GM21526 (cell line): Measurements from ENCODE around the gene BLTP3A.

Experiments
- ATAC-seq: cut with Tn5 transposase; IDR thresholded peaks from one replicate; pipeline ENCODE4 v1.9.1; 2021; ENCODE audit warnings: moderate library complexity; ENCODE audit not compliant: unreplicated experiment, low FRiP score

BLTP3A gene

DNA sequence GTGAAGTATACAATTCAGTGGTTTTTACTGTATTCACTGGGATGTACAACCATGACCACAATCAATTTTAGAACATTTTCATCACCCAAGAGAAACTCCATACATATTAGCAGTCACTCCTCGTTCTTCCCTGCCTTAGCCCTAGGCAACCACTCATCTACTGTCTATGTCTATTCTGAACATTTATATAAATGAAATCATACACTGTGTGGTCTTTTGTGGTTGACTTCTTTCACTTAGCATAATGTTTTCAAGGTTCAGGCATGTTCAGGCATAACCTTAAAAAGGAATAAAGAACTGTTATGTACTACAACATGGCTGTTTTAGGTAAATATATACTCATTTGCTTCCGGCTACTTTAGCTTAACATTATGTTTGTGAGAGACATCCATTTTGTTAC, 37.3 kb downstream of the BLTP3A start:
- ATAC-seq, result no peak

DNA sequence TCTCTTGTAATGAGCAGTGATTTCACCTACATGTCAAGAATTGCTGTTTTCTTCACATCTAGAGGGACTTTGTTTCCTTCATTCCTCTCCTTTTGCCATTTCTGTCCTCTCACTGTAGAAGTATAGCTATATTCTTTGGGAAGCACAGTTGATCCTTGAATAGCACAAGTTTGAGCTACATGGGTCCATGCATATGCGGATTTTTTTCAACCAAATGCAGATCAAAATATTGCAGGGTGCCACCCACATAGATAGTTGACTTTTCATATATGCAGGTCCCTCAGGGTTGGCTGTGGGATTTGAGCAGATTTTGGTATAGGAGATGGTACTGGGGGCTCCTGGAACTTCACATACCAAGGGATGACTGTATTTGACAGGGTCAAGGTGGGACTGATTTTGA, 41.1 kb downstream of the BLTP3A start:
- ATAC-seq, result no peak

DNA sequence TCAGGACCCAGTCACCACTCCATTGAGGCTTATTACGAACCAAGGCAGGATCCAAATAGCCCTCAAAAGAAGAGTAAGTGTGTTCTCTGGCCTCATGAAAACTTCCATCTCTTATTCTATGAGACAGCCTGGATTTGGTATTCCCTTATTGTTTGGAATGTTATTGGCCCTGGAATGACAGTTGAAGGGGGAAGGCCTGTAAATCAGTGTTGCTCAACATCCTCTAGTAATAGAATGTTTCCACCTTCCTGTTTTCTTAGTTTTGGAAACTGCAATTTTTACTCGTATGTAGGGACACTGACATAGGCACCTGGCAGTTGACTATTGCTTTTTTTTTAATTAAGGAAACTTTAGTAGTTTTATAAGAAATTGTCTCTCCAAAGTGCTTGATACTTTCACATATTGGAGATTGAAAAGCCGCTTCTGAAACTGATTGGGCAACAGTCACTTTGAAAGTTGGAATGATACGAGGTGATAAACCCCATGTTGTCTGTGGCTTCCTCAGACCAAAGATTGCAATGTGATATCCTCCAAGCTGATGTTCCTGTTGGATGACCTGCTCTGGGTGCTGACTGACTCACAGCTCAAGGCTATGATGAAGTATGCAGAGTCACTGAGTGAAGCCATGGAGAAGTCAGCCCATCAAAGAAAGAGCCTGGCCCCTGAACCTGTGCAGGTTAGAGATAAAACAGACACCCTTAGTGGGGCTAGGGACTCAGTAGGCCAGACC, 43.1 kb downstream of the BLTP3A start:
- ATAC-seq, result no peak

DNA sequence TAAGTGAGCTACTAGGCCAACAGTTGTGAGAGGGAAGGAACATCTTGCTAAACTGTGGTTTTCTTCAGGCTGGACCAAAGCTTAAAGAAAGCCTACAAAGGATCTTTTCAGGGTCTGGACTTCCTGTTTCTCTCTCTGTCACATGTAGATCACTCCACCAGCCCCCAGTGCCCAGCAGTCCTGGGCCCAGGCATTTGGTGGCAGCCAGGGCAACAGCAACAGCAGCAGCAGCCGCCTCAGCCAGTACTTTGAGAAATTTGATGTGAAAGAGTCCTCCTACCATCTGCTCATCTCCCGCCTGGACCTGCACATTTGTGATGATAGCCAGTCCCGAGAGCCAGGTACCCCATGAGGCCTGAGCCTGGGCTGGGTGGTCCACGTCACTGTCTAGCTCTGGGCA, 44.1 kb downstream of the BLTP3A start:
- no peak for ATAC-seq

DNA sequence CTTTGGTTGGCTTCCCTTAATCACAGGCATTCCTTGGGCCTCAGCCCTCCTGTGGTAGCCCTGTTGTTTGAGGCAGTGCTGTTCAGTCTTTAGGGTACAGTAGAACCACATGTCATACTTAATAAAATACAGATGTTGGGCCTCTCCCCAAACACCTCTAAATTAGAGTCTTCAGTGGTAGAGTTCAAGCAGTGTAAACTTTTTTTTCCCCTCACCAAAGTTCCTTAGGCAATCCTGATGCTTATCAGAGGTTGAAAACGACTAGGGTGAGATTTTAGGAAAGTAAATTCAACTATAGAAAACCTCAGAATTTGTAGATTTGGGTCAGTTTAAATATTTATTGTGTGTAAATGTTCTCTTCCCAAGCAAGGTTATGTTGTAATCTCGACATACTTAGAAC, 44.6 kb downstream of the BLTP3A start:
- no peak for ATAC-seq

DNA sequence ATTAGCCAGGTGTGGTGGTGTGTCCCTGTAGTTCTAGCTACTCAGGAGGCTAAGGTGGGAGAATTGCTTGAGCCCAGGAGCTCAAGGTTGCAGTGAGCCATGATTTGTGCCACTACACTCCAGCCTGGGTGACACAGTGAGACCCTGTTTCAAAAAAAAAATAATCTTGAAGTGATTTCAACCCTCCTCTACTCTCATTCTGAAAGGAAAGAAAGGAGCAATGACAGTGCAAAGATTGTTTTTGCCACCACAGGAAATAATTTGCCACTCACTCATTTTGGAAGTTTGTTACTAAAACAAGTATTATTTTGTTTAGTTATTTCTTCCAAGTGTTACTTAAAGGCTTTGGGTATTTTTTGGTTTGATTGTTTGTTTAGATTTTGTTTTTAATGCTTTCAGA, 45.6 kb downstream of the BLTP3A start:
- ATAC-seq, result no peak

DNA sequence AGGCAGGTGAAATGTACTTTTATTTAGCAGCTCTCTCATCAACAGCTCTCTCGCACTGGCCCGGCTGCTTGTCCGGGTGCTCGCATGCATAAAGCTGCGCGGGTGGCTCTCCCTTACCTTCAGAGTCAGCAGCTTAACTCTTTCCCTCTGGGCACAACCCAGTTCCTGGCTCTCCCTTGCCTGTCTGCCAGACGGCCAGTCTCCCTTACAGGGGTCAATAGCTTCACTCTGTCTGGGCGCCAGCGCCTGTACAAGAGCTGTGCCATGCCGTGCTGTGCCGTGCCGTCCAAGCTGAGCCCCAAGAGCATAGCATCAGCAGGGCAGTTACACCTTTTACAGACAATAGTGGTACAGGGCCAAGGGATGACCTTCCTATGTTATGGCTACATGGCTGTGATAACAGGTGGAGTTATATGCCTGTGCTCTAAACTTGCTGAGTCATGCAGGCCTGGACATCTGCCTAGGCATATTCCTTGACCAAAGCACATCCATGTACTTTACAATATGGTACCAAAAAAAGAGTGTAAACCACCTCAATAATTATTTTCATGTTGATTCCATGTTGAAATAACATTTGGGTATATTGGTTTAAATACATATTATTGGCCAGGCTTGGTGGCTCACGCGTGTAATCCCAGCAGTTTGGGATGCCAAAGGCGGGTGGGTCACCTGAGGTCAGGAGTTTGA, 47.9 kb downstream of the BLTP3A start:
- no peak for ATAC-seq
